Loucy (cell line): Measurements from ENCODE around the gene TPX2.

Source experiments
- H2AFZ ChIP-seq: fragments of 200-600 bp; sonication (generic); 2 replicates; pipeline ENCODE4 v1.6.0; 2016; ENCODE audit warnings: antibody characterized with exemption, mild to moderate bottlenecking, low read length, moderate library complexity
- H3F3A ChIP-seq: fragments of 200-600 bp; 2 replicates; pipeline ENCODE4 v1.6.0; 2016; ENCODE audit warnings: antibody characterized with exemption, low read depth, mild to moderate bottlenecking
- H3K27me3 ChIP-seq: fragments of 200-600 bp; sonication (generic); 2 replicates; pipeline ENCODE4 v1.6.1; 2014; ENCODE audit warnings: low read length, mild to moderate bottlenecking; ENCODE audit not compliant: insufficient read depth, poor library complexity, severe bottlenecking
- H3K36me3 ChIP-seq: fragments of 200-600 bp; sonication (generic); 2 replicates; pipeline ENCODE4 v1.6.1; 2016; ENCODE audit warnings: low read length; ENCODE audit not compliant: insufficient read depth
- H3K4me1 ChIP-seq: fragments of 200-600 bp; sonication (generic); 2 replicates; pipeline ENCODE4 v1.5.1; 2014; ENCODE audit warnings: low read length, mild to moderate bottlenecking; ENCODE audit not compliant: insufficient read depth, poor library complexity, severe bottlenecking
- H3K4me2 ChIP-seq: fragments of 200-600 bp; sonication (generic); 2 replicates; pipeline ENCODE4 v1.6.0; 2014; ENCODE audit warnings: antibody characterized with exemption, low read length, low read depth, mild to moderate bottlenecking; ENCODE audit not compliant: poor library complexity, severe bottlenecking
- H3K4me3 ChIP-seq: fragments of 200-600 bp; sonication (generic); 2 replicates; pipeline ENCODE4 v1.5.1; 2014; ENCODE audit warnings: low read length, mild to moderate bottlenecking, mixed read lengths; ENCODE audit not compliant: poor library complexity, severe bottlenecking
- H3K79me2 ChIP-seq: fragments of 200-600 bp; sonication (generic); 2 replicates; pipeline ENCODE4 v1.6.1; 2014; ENCODE audit warnings: low read length; ENCODE audit not compliant: insufficient read depth
- H3K9ac ChIP-seq: fragments of 200-600 bp; sonication (generic); 2 replicates; pipeline ENCODE4 v1.6.0; 2014; ENCODE audit warnings: mild to moderate bottlenecking, low read depth, low read length, moderate library complexity; ENCODE audit not compliant: poor library complexity, severe bottlenecking
- H3K9me2 ChIP-seq: fragments of 200-600 bp; sonication (generic); replicated peaks from 2 replicates; pipeline ENCODE4 v1.6.1; 2016; ENCODE audit warnings: low read depth, low read length, mixed read lengths
- H3K9me3 ChIP-seq: fragments of 200-600 bp; sonication (generic); 2 replicates; pipeline ENCODE4 v1.6.1; 2014; ENCODE audit warnings: mild to moderate bottlenecking, antibody characterized with exemption, low read length, low read depth; ENCODE audit not compliant: insufficient read depth
- H4K20me1 ChIP-seq: fragments of 200-600 bp; sonication (generic); 2 replicates; pipeline ENCODE4 v1.6.0; 2014; ENCODE audit warnings: antibody characterized with exemption, low read length, mild to moderate bottlenecking; ENCODE audit not compliant: insufficient read depth, poor library complexity, severe bottlenecking
- CTCF ChIP-seq: fragments of 200-600 bp; sonication (generic); conservative IDR thresholded peaks from 2 replicates; pipeline ENCODE4 v1.5.1; 2014; ENCODE audit warnings: mild to moderate bottlenecking, antibody characterized with exemption, low read length
- EZH2phosphoT487 ChIP-seq: fragments of 200-600 bp; IDR thresholded peaks from 2 replicates; pipeline ENCODE4 v1.6.1; 2018; ENCODE audit warnings: antibody characterized with exemption, mild to moderate bottlenecking, moderate library complexity, borderline replicate concordance

TPX2 gene

GRCh38 chr20:31693402-31693801, 45.7 kb upstream of the TPX2 start:
- Histone ChIP-seq H4K20me1 (peaks cover 25% of the 10 kb centered on the region), H3K4me3 (no peak overlapping the region), H3K4me2 (no peak overlapping the region), H3K9me3 (no peaks in the 10 kb centered on the region), H3K36me3 (peaks cover 17% of the 10 kb centered on the region), H3K79me2 (peaks cover 71% of the 10 kb centered on the region), H2AFZ (no peak overlapping the region), H3K4me1 (peaks cover 44% of the 10 kb centered on the region), H3K27me3 (no peaks in the 10 kb centered on the region), H3K9me2 (no peaks in the 10 kb centered on the region), H3K9ac (no peak overlapping the region), H3F3A (peaks cover 7% of the 10 kb centered on the region; the same call in 1 of the 2 replicates)
- TF ChIP-seq CTCF = peak; percentile 20; the same call in 1 of the 2 replicates
- no peak for TF ChIP-seq EZH2phosphoT487

- H2AFZ ChIP-seq = no peak overlapping the region
- H3F3A ChIP-seq = peaks cover 7% of the 10 kb centered on the region; the same call in 1 of the 2 replicates
- peaks cover 25% of the 10 kb centered on the region for H4K20me1 ChIP-seq
- peaks cover 46% of the 10 kb centered on the region for H3K4me1 ChIP-seq
- no peak overlapping the region for H3K4me3 ChIP-seq
- TF ChIP-seq CTCF (no peak), EZH2phosphoT487 (no peak)
- peaks cover 72% of the 10 kb centered on the region for H3K79me2 ChIP-seq
- H3K9me2 ChIP-seq = no peaks in the 10 kb centered on the region
- H3K4me2 ChIP-seq = peak overlapping the region; percentile 18
- H3K9me3 ChIP-seq = no peaks in the 10 kb centered on the region
- H3K9ac ChIP-seq = peak overlapping the region; percentile 15
- H3K27me3 ChIP-seq = no peaks in the 10 kb centered on the region
- peaks cover 12% of the 10 kb centered on the region for H3K36me3 ChIP-seq
Measured at GRCh38 chr20:31693987-31694661, 45.0 kb upstream of the TPX2 start.

GRCh38 chr20:31694842-31695593, 44.1 kb upstream of the TPX2 start:
- peaks cover 12% of the 10 kb centered on the region for H3K36me3 ChIP-seq
- peaks cover 7% of the 10 kb centered on the region; the same call in 1 of the 2 replicates for H3F3A ChIP-seq
- peak overlapping the region; percentile 18 for H3K4me2 ChIP-seq
- H3K4me3 ChIP-seq = no peak overlapping the region
- H3K9ac ChIP-seq = peak overlapping the region; percentile 15
- peaks cover 25% of the 10 kb centered on the region for H4K20me1 ChIP-seq
- no peak overlapping the region for H2AFZ ChIP-seq
- H3K79me2 ChIP-seq = peaks cover 66% of the 10 kb centered on the region
- no peaks in the 10 kb centered on the region for H3K9me2 ChIP-seq
- H3K4me1 ChIP-seq = peaks cover 46% of the 10 kb centered on the region
- H3K27me3 ChIP-seq = no peaks in the 10 kb centered on the region
- TF ChIP-seq CTCF = no peak
- TF ChIP-seq EZH2phosphoT487 = no peak
- no peaks in the 10 kb centered on the region for H3K9me3 ChIP-seq
